GM13977 (cell line): Measurements from ENCODE around the gene MGAT5B.

Experiments used
- DNase-seq: peaks from one replicate; pipeline ENCODE4 v3.0.0; 2012; ENCODE audit warnings: low spot score
- in situ Hi-C: fragments of 300-500 bp; cut with MboI; formaldehyde crosslinking; loops from one replicate; pipeline ENCODE4 v1.12.0; 2022; ENCODE audit warnings: low sequenced_read_pairs, low pct_unique_long_range_greater_than_20kb, mixed read lengths, inconsistent platforms; ENCODE audit not compliant: unreplicated experiment
- TF ChIP-seq, protein P1 (sequence below): IDR thresholded peaks from 2 replicates; pipeline ENCODE4 v1.5.1; 2012; ENCODE audit warnings: mild to moderate bottlenecking, control low read depth; ENCODE audit not compliant: insufficient read depth; ENCODE audit errors: extremely low read depth, missing control alignments

The MGAT5B gene

GRCh38 chr17:76926237-76926866, 58.1 kb downstream of the MGAT5B start:
- DNase-seq, result no peak
- TF ChIP-seq, protein P1, sequence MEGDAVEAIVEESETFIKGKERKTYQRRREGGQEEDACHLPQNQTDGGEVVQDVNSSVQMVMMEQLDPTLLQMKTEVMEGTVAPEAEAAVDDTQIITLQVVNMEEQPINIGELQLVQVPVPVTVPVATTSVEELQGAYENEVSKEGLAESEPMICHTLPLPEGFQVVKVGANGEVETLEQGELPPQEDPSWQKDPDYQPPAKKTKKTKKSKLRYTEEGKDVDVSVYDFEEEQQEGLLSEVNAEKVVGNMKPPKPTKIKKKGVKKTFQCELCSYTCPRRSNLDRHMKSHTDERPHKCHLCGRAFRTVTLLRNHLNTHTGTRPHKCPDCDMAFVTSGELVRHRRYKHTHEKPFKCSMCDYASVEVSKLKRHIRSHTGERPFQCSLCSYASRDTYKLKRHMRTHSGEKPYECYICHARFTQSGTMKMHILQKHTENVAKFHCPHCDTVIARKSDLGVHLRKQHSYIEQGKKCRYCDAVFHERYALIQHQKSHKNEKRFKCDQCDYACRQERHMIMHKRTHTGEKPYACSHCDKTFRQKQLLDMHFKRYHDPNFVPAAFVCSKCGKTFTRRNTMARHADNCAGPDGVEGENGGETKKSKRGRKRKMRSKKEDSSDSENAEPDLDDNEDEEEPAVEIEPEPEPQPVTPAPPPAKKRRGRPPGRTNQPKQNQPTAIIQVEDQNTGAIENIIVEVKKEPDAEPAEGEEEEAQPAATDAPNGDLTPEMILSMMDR, result no peak
- in situ Hi-C loops, result no loop called here

- TF ChIP-seq, protein P1, result no peak
- in situ Hi-C loops, result no loop called here
- no peak for DNase-seq
These were observed 59.4 kb downstream of the MGAT5B start for GRCh38 chr17:76927577-76927976.

- TF ChIP-seq, protein P1, result no peak
- no peak for DNase-seq
- in situ Hi-C loops, result no loop called here
These were observed 59.8 kb downstream of the MGAT5B start for GRCh38 chr17:76927982-76928381.

- in situ Hi-C loops, result no loop called here
- no peak for DNase-seq
- TF ChIP-seq, protein P1, result no peak
These were observed 60.9 kb downstream of the MGAT5B start for GRCh38 chr17:76929148-76929547.

GRCh38 chr17:76929601-76930000, 61.4 kb downstream of the MGAT5B start:
- TF ChIP-seq, protein P1, result no peak
- in situ Hi-C loops, result no loop called here

GRCh38 chr17:76930107-76930506, 61.9 kb downstream of the MGAT5B start:
- TF ChIP-seq, protein P1, result no peak
- in situ Hi-C loops, result no loop called here
- DNase-seq, result no peak

More at GRCh38 chr17:76929601-76930000, 61.4 kb downstream of the MGAT5B start:
- no peak for DNase-seq
